DND-41 (cell line): Measurements from ENCODE around the gene STRN3.

ENCODE experiments used
- ATAC-seq: fragments of 200-7000 bp; cut with Tn5 transposase; 3 replicates; pipeline ENCODE4 v1.9.1; 2021; ENCODE audit warnings: low read depth; ENCODE audit not compliant: insufficient read depth
- DNase-seq: peaks from one replicate; pipeline ENCODE4 v3.0.0-alpha.2; 2020
- H2AFZ ChIP-seq: 2 replicates; pipeline ENCODE4 v1.6.0; 2012; ENCODE audit warnings: low read depth, low read length
- H3K27ac ChIP-seq: 2 replicates; pipeline ENCODE4 v1.5.1; 2012; ENCODE audit warnings: low read length, inconsistent platforms
- H3K27me3 ChIP-seq: fragments of 200-600 bp; sonication (generic); 2 replicates; pipeline ENCODE4 v1.6.0; 2012; ENCODE audit warnings: low read length, mild to moderate bottlenecking, inconsistent platforms; ENCODE audit not compliant: insufficient read depth, poor library complexity
- H3K36me3 ChIP-seq: 2 replicates; pipeline ENCODE4 v1.5.1; 2012; ENCODE audit warnings: low read length, inconsistent platforms; ENCODE audit not compliant: insufficient read depth
- H3K4me1 ChIP-seq: 2 replicates; pipeline ENCODE4 v1.5.1; 2012; ENCODE audit warnings: mild to moderate bottlenecking, low read length; ENCODE audit not compliant: insufficient read depth
- H3K4me2 ChIP-seq: 2 replicates; pipeline ENCODE4 v1.6.0; 2012; ENCODE audit warnings: mild to moderate bottlenecking, moderate library complexity, low read length, inconsistent platforms; ENCODE audit not compliant: insufficient read depth
- H3K4me3 ChIP-seq, 2 experiments: fragments of 200-600 bp in 1 of 2; shearing (Covaris generic) in 1 of 2; 2 replicates each; pipeline ENCODE4 v1.5.1; 2012 to 2016; ENCODE audit warnings: inconsistent platforms in 2 of 2, low read length in 2 of 2, mild to moderate bottlenecking in 2 of 2, low read depth in 1 of 2, moderate library complexity in 1 of 2
- H3K79me2 ChIP-seq: 2 replicates; pipeline ENCODE4 v1.6.0; 2012; ENCODE audit warnings: low read length, inconsistent platforms; ENCODE audit not compliant: insufficient read depth
- H3K9ac ChIP-seq: 2 replicates; pipeline ENCODE4 v1.6.0; 2012; ENCODE audit warnings: low read depth, mild to moderate bottlenecking, inconsistent platforms, low read length, moderate library complexity
- H3K9me3 ChIP-seq: 2 replicates; pipeline ENCODE4 v1.5.1; 2012; ENCODE audit warnings: low read length, moderate library complexity, mild to moderate bottlenecking, inconsistent platforms; ENCODE audit not compliant: insufficient read depth, severe bottlenecking
- H4K20me1 ChIP-seq: 2 replicates; pipeline ENCODE4 v1.6.0; 2012; ENCODE audit warnings: low read length; ENCODE audit not compliant: insufficient read depth
- EZH2 ChIP-seq: IDR thresholded peaks from 3 replicates; pipeline ENCODE4 v1.6.1; 2012; ENCODE audit warnings: borderline replicate concordance, low read depth, mild to moderate bottlenecking, moderate library complexity, low read length, inconsistent platforms; ENCODE audit not compliant: severe bottlenecking
- TF ChIP-seq, protein P1 (sequence below): IDR thresholded peaks from 2 replicates; pipeline ENCODE4 v1.5.1; 2012; ENCODE audit warnings: borderline replicate concordance, low read length, moderate library complexity, mild to moderate bottlenecking; ENCODE audit not compliant: poor library complexity, severe bottlenecking; ENCODE audit errors: extremely low read depth

The STRN3 gene

DNA sequence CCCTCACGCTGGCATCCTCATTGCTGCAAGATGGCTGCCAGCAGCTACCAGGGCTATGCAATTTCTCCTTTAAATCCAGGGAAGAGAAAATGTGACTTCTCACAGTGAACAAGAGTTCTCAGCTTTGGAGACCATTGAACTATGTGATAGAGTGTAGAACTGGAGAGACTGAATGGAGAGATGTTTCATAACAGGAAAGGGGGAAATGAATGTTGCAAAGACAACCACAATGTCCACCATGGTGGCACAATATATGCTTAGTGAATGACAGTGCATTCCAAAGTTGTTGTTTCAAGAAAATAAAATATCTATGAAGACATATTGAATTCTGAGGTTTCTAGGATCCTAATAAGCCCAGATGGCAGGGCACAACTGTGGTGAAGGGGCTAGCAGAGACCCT, 165.0 kb downstream of the STRN3 start:
- no peak overlapping the region for H3K9ac ChIP-seq
- no peaks in the 10 kb centered on the region for H4K20me1 ChIP-seq
- H3K9me3 ChIP-seq: no peaks in the 10 kb centered on the region
- no peak overlapping the region for H2AFZ ChIP-seq
- no peaks in the 10 kb centered on the region for H3K36me3 ChIP-seq
- DNase-seq (no peak), ATAC-seq (no peak)
- H3K27ac ChIP-seq: no peak overlapping the region
- H3K27me3 ChIP-seq: no peaks in the 10 kb centered on the region
- no peak overlapping the region for H3K4me2 ChIP-seq
- H3K4me3 ChIP-seq: no peak overlapping the region
- no peaks in the 10 kb centered on the region for H3K79me2 ChIP-seq
- no peaks in the 10 kb centered on the region for H3K4me1 ChIP-seq
- TF ChIP-seq EZH2: no peak
- TF ChIP-seq, protein P1, sequence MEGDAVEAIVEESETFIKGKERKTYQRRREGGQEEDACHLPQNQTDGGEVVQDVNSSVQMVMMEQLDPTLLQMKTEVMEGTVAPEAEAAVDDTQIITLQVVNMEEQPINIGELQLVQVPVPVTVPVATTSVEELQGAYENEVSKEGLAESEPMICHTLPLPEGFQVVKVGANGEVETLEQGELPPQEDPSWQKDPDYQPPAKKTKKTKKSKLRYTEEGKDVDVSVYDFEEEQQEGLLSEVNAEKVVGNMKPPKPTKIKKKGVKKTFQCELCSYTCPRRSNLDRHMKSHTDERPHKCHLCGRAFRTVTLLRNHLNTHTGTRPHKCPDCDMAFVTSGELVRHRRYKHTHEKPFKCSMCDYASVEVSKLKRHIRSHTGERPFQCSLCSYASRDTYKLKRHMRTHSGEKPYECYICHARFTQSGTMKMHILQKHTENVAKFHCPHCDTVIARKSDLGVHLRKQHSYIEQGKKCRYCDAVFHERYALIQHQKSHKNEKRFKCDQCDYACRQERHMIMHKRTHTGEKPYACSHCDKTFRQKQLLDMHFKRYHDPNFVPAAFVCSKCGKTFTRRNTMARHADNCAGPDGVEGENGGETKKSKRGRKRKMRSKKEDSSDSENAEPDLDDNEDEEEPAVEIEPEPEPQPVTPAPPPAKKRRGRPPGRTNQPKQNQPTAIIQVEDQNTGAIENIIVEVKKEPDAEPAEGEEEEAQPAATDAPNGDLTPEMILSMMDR: no peak

DNA sequence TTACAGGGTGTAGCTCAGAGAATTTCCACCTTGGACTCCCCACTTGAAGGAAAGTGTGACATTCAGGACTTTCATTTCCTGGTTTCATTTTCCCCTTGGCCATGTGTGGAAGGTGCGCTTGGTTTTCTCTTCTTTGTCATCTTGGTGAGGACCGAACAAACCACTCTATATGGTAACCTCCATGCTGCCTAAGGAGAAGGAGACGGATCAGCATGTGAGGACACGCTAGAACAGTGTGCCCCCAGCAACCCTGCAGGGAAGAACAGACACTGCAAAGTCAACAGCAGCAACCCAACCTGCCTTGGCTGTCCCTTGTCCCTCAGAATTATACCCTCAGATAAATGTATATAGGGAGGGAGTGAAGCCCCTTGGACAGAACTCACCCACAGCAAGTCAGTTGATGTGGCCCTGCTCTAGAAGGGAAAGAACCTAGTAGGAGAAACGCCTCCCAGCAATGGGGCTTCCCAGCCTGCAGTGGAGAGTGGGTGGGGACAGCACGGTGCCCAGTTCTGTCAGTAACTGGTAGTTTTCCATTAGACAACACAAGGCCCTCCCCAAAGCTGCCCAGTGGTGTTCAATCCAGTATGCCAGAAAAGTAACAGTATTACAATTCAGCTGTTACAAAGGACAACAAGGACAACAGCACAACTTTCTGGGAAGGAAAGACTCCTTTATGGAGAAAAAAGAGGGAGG, 170.7 kb downstream of the STRN3 start:
- Histone ChIP-seq H3K27me3 (no peaks in the 10 kb centered on the region), H3K4me2 (no peak overlapping the region), H3K9me3 (no peaks in the 10 kb centered on the region), H3K79me2 (no peaks in the 10 kb centered on the region), H2AFZ (peak overlapping the region; percentile 39; the same call in 1 of the 2 replicates), H3K4me3 (no peak overlapping the region), H3K27ac (no peak overlapping the region), H4K20me1 (no peaks in the 10 kb centered on the region), H3K4me1 (no peaks in the 10 kb centered on the region), H3K36me3 (no peaks in the 10 kb centered on the region), H3K9ac (no peak overlapping the region)
- ATAC-seq (no peak), DNase-seq (no peak)
- no peak for TF ChIP-seq EZH2
- TF ChIP-seq, protein P1: no peak

DNA sequence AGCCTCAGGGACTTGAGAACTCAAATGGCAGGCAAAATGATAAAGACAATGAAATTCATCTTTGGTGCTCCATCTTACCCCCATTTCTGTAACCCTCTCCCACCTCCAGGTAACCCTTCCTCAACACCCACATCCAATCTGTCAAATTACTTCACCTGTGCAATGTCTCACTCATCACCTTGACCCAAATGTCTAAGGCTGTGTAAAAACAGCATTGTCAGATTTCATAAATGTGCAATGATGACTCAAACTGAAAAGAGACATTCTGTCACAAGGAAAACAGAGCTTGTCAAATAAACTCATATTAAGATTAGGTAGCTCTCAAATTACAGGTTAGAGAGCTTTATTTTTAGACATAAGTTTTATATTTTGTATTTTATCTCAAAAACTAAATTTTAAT, 171.7 kb downstream of the STRN3 start:
- Histone ChIP-seq H3K4me2 (no peak overlapping the region), H3K36me3 (no peaks in the 10 kb centered on the region), H4K20me1 (no peaks in the 10 kb centered on the region), H3K79me2 (no peaks in the 10 kb centered on the region), H3K27me3 (no peaks in the 10 kb centered on the region), H3K27ac (no peak overlapping the region), H3K9ac (no peak overlapping the region), H2AFZ (no peak overlapping the region), H3K4me1 (no peaks in the 10 kb centered on the region), H3K9me3 (no peaks in the 10 kb centered on the region), H3K4me3 (no peak overlapping the region)
- ATAC-seq (no peak), DNase-seq (no peak)
- TF ChIP-seq, protein P1: no peak
- no peak for TF ChIP-seq EZH2

DNA sequence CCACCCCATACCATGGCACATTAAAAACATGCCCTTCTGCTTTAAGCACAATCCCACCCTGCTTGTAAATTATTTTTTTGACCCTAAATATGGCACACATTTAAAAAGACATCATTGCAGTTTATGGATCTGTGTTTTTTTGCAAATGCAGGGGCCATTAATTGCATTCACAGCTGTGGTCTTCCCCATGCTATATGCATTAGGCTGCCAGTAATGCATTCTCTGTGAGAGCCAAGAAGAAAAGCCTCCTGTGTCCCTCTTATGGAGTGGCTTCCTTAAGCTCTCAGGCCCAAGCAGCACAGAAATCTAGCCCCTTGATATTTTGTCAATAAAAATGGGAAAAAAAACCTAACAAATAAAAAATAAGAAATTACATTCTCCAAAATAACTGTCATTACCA, 172.2 kb downstream of the STRN3 start:
- H3K9ac ChIP-seq: no peak overlapping the region
- no peaks in the 10 kb centered on the region for H3K27me3 ChIP-seq
- ATAC-seq: no peak
- no peaks in the 10 kb centered on the region for H3K9me3 ChIP-seq
- H3K4me3 ChIP-seq: no peak overlapping the region
- no peak overlapping the region for H3K27ac ChIP-seq
- H2AFZ ChIP-seq: no peak overlapping the region
- H4K20me1 ChIP-seq: no peaks in the 10 kb centered on the region
- no peak for DNase-seq
- H3K36me3 ChIP-seq: no peaks in the 10 kb centered on the region
- TF ChIP-seq EZH2: no peak
- TF ChIP-seq, protein P1: no peak
- no peaks in the 10 kb centered on the region for H3K4me1 ChIP-seq
- H3K79me2 ChIP-seq: no peaks in the 10 kb centered on the region
- no peak overlapping the region for H3K4me2 ChIP-seq
